DND-41 (cell line): Measurements from ENCODE around the gene PLA2R1.

Source experiments
- ATAC-seq: fragments of 200-7000 bp; cut with Tn5 transposase; 3 replicates; pipeline ENCODE4 v1.9.1; 2021; ENCODE audit warnings: low read depth; ENCODE audit not compliant: insufficient read depth
- DNase-seq: peaks from one replicate; pipeline ENCODE4 v3.0.0-alpha.2; 2020
- H2AFZ ChIP-seq: 2 replicates; pipeline ENCODE4 v1.6.0; 2012; ENCODE audit warnings: low read depth, low read length
- H3K27ac ChIP-seq: 2 replicates; pipeline ENCODE4 v1.5.1; 2012; ENCODE audit warnings: low read length, inconsistent platforms
- H3K27me3 ChIP-seq: fragments of 200-600 bp; sonication (generic); 2 replicates; pipeline ENCODE4 v1.6.0; 2012; ENCODE audit warnings: low read length, mild to moderate bottlenecking, inconsistent platforms; ENCODE audit not compliant: insufficient read depth, poor library complexity
- H3K36me3 ChIP-seq: 2 replicates; pipeline ENCODE4 v1.5.1; 2012; ENCODE audit warnings: low read length, inconsistent platforms; ENCODE audit not compliant: insufficient read depth
- H3K4me1 ChIP-seq: 2 replicates; pipeline ENCODE4 v1.5.1; 2012; ENCODE audit warnings: mild to moderate bottlenecking, low read length; ENCODE audit not compliant: insufficient read depth
- H3K4me2 ChIP-seq: 2 replicates; pipeline ENCODE4 v1.6.0; 2012; ENCODE audit warnings: mild to moderate bottlenecking, moderate library complexity, low read length, inconsistent platforms; ENCODE audit not compliant: insufficient read depth
- H3K4me3 ChIP-seq, 2 experiments: fragments of 200-600 bp in 1 of 2; shearing (Covaris generic) in 1 of 2; 2 replicates each; pipeline ENCODE4 v1.5.1; 2012 to 2016; ENCODE audit warnings: inconsistent platforms in 2 of 2, low read length in 2 of 2, mild to moderate bottlenecking in 2 of 2, low read depth in 1 of 2, moderate library complexity in 1 of 2
- H3K79me2 ChIP-seq: 2 replicates; pipeline ENCODE4 v1.6.0; 2012; ENCODE audit warnings: low read length, inconsistent platforms; ENCODE audit not compliant: insufficient read depth
- H3K9ac ChIP-seq: 2 replicates; pipeline ENCODE4 v1.6.0; 2012; ENCODE audit warnings: low read depth, mild to moderate bottlenecking, inconsistent platforms, low read length, moderate library complexity
- H3K9me3 ChIP-seq: 2 replicates; pipeline ENCODE4 v1.5.1; 2012; ENCODE audit warnings: low read length, moderate library complexity, mild to moderate bottlenecking, inconsistent platforms; ENCODE audit not compliant: insufficient read depth, severe bottlenecking
- H4K20me1 ChIP-seq: 2 replicates; pipeline ENCODE4 v1.6.0; 2012; ENCODE audit warnings: low read length; ENCODE audit not compliant: insufficient read depth
- CTCF ChIP-seq: IDR thresholded peaks from 2 replicates; pipeline ENCODE4 v1.5.1; 2012; ENCODE audit warnings: borderline replicate concordance, low read length, moderate library complexity, mild to moderate bottlenecking; ENCODE audit not compliant: poor library complexity, severe bottlenecking; ENCODE audit errors: extremely low read depth
- EZH2 ChIP-seq: IDR thresholded peaks from 3 replicates; pipeline ENCODE4 v1.6.1; 2012; ENCODE audit warnings: borderline replicate concordance, low read depth, mild to moderate bottlenecking, moderate library complexity, low read length, inconsistent platforms; ENCODE audit not compliant: severe bottlenecking

The PLA2R1 gene

DNA sequence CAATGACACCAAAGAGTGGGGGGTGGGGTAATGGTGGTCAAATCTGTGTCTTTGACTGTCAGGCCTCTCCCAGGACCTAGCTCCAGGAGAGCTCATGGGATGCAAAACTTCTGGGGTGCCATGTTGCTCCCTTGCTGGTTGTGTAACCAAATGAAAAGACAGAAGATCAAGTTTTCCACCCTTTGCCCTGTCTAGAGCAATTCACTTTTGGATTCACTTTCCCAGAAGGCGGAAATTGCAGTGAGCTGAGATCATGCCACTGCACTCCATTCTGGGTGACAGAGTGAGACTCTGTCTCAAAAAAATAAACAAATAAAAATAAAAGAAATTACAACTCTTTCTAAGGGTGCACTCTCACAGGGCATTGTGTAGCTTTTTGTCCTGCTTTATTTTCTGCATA, 34.9 kb upstream of the PLA2R1 start:
- H3K4me2 ChIP-seq = no peak overlapping the region
- no peak overlapping the region for H3K4me3 ChIP-seq
- H3K9ac ChIP-seq = no peak overlapping the region
- no peaks in the 10 kb centered on the region for H4K20me1 ChIP-seq
- no peak overlapping the region for H2AFZ ChIP-seq
- no peak overlapping the region for H3K27ac ChIP-seq
- H3K36me3 ChIP-seq = no peaks in the 10 kb centered on the region
- no peak for DNase-seq
- no peaks in the 10 kb centered on the region for H3K4me1 ChIP-seq
- ATAC-seq = no peak
- no peaks in the 10 kb centered on the region for H3K79me2 ChIP-seq
- peaks cover 13% of the 10 kb centered on the region for H3K9me3 ChIP-seq
- TF ChIP-seq CTCF (no peak), EZH2 (no peak)
- no peaks in the 10 kb centered on the region for H3K27me3 ChIP-seq

GRCh38 chr2:160096409-160096808, 34.0 kb upstream of the PLA2R1 start:
- no peak overlapping the region for H3K4me2 ChIP-seq
- no peaks in the 10 kb centered on the region for H3K4me1 ChIP-seq
- H3K27me3 ChIP-seq = no peaks in the 10 kb centered on the region
- no peak overlapping the region for H3K9ac ChIP-seq
- DNase-seq (no peak), ATAC-seq (no peak)
- H3K27ac ChIP-seq = no peak overlapping the region
- H3K79me2 ChIP-seq = no peaks in the 10 kb centered on the region
- H3K36me3 ChIP-seq = no peaks in the 10 kb centered on the region
- TF ChIP-seq CTCF = no peak
- H3K4me3 ChIP-seq = no peak overlapping the region
- peaks cover 14% of the 10 kb centered on the region for H3K9me3 ChIP-seq
- H2AFZ ChIP-seq = no peak overlapping the region
- H4K20me1 ChIP-seq = no peaks in the 10 kb centered on the region

- no peaks in the 10 kb centered on the region for H3K27me3 ChIP-seq
- no peak overlapping the region for H3K9ac ChIP-seq
- no peaks in the 10 kb centered on the region for H3K36me3 ChIP-seq
- ATAC-seq (no peak), DNase-seq (no peak)
- TF ChIP-seq EZH2 (no peak), CTCF (no peak)
- H2AFZ ChIP-seq = no peak overlapping the region
- H4K20me1 ChIP-seq = no peaks in the 10 kb centered on the region
- H3K27ac ChIP-seq = no peak overlapping the region
- no peak overlapping the region for H3K4me3 ChIP-seq
- no peak overlapping the region for H3K4me2 ChIP-seq
- H3K9me3 ChIP-seq = peaks cover 42% of the 10 kb centered on the region
- H3K79me2 ChIP-seq = no peaks in the 10 kb centered on the region
- no peaks in the 10 kb centered on the region for H3K4me1 ChIP-seq
These were observed 30.0 kb upstream of the PLA2R1 start for GRCh38 chr2:160092445-160092844.

- Histone ChIP-seq H3K4me3 (no peak overlapping the region), H3K27ac (no peak overlapping the region), H3K4me2 (no peak overlapping the region), H3K9ac (no peak overlapping the region), H3K36me3 (no peaks in the 10 kb centered on the region), H3K4me1 (no peaks in the 10 kb centered on the region), H3K79me2 (no peaks in the 10 kb centered on the region), H2AFZ (no peak overlapping the region), H3K9me3 (peaks cover 49% of the 10 kb centered on the region), H4K20me1 (no peaks in the 10 kb centered on the region), H3K27me3 (no peaks in the 10 kb centered on the region)
- TF ChIP-seq EZH2 = no peak
- TF ChIP-seq CTCF = no peak
- no peak for DNase-seq
- no peak for ATAC-seq
These were observed 29.0 kb upstream of the PLA2R1 start for GRCh38 chr2:160091381-160091780.
